GM20000 (cell line): Measurements from ENCODE around the gene ARSB.

ENCODE experiments used
- DNase-seq: peaks from one replicate; pipeline ENCODE4 v3.0.0; 2012; ENCODE audit warnings: low spot score
- TF ChIP-seq, protein P1 (sequence below): IDR thresholded peaks from 2 replicates; pipeline ENCODE4 v1.5.1; 2012; ENCODE audit warnings: mild to moderate bottlenecking, control low read depth; ENCODE audit errors: extremely low read depth, missing control alignments

Gene ARSB

GRCh38 chr5:78845470-78845869 lies 139.6 kb downstream of the ARSB start:
- DNase-seq = no peak
- TF ChIP-seq, protein P1, sequence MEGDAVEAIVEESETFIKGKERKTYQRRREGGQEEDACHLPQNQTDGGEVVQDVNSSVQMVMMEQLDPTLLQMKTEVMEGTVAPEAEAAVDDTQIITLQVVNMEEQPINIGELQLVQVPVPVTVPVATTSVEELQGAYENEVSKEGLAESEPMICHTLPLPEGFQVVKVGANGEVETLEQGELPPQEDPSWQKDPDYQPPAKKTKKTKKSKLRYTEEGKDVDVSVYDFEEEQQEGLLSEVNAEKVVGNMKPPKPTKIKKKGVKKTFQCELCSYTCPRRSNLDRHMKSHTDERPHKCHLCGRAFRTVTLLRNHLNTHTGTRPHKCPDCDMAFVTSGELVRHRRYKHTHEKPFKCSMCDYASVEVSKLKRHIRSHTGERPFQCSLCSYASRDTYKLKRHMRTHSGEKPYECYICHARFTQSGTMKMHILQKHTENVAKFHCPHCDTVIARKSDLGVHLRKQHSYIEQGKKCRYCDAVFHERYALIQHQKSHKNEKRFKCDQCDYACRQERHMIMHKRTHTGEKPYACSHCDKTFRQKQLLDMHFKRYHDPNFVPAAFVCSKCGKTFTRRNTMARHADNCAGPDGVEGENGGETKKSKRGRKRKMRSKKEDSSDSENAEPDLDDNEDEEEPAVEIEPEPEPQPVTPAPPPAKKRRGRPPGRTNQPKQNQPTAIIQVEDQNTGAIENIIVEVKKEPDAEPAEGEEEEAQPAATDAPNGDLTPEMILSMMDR = no peak

- TF ChIP-seq, protein P1 = no peak
Observed at GRCh38 chr5:78843436-78843835, 141.7 kb downstream of the ARSB start.

GRCh38 chr5:78841767-78842166 lies 143.3 kb downstream of the ARSB start:
- DNase-seq = no peak
- TF ChIP-seq, protein P1 = no peak

More at GRCh38 chr5:78843436-78843835, 141.7 kb downstream of the ARSB start:
- DNase-seq = no peak

GRCh38 chr5:78838753-78839152 lies 146.4 kb downstream of the ARSB start:
- TF ChIP-seq, protein P1 = no peak
- DNase-seq = no peak

GRCh38 chr5:78837836-78838235 lies 147.3 kb downstream of the ARSB start:
- TF ChIP-seq, protein P1 = no peak
- no peak for DNase-seq

DNA sequence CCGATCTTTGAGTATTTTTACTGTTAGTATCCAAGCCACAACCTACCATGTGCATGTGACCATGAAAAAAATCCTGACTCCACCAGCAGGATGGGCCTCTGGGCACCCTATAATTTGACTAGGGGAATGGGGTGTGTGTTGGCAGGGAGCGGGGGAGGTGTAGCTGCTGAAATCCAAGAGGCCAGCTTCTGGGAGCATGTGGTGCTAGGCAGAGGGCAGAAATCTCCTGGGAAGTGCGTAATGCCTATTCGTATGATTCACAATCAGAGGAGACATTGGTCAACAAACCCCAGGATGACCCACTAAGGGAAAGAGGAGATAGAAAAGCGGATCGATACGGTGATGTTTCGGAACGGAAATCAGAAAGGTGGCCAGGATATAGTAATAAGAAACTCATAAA lies 149.9 kb downstream of the ARSB start:
- TF ChIP-seq, protein P1 = no peak

GRCh38 chr5:78833284-78833683 lies 151.8 kb downstream of the ARSB start:
- no peak for DNase-seq
- TF ChIP-seq, protein P1 = no peak

More for the DNA sequence above, 149.9 kb downstream of the ARSB start:
- no peak for DNase-seq
